GM12878 (cell line): ENCODE measurements around the gene NNMT. TPM values are rescaled to one million over a fixed set of nuclear protein-coding genes. Genes with fewer than 3 reads are reported as not detected.

Experiments
- ATAC-seq: fragments of 200-7000 bp; cut with Tn5 transposase; 3 replicates; pipeline ENCODE4 v1.9.1; 2020; ENCODE audit warnings: mild to moderate bottlenecking, moderate library complexity
- BruUV-seq: library from RNA; stranded (reverse); fragments of 400-500 nt; replicated peaks from 2 replicates; lab custom pipeline; 2021; lab: Mats Ljungman, UMichigan
- CTCF ChIA-PET: fragments of 300-600 bp; sonication (Branson Sonifier 250); formaldehyde crosslinking; extraction: SDS; loops from one replicate; lab custom pipeline; 2021; ENCODE audit warnings: inconsistent platforms; lab: Yijun Ruan, JAX
- POLR2A ChIA-PET: fragments of 350-600 bp; formaldehyde crosslinking; extraction: SDS; loops from one replicate; lab custom pipeline; 2021; ENCODE audit warnings: inconsistent platforms; lab: Charles Lee
- RAD21 ChIA-PET: fragments of 300-600 bp; sonication (Branson Sonifier 250); formaldehyde crosslinking; loops from one replicate; lab custom pipeline; 2023; ENCODE audit warnings: antibody characterized with exemption; ENCODE audit not compliant: unreplicated experiment; lab: Charles Lee
- SMC1A ChIA-PET: fragments of 300-600 bp; sonication (Branson Sonifier 250); formaldehyde crosslinking; loops from one replicate; lab custom pipeline; 2023; ENCODE audit not compliant: unreplicated experiment, uncharacterized antibody; lab: Charles Lee
- DNase-seq: peaks from one replicate; pipeline ENCODE4 v3.0.0-alpha.2; 2011; ENCODE audit warnings: low read depth, low spot score
- FAIRE-seq: peaks from 3 replicates; lab custom pipeline; 2011; peaks lifted over from hg19 to GRCh38; lab: Jason Lieb, UNC
- H2AFZ ChIP-seq: 2 replicates; pipeline ENCODE4 v1.6.0; 2011; ENCODE audit warnings: low read depth, low read length, control low read depth; ENCODE audit not compliant: control insufficient read depth
- H3K27ac ChIP-seq: 2 replicates; pipeline ENCODE4 v1.5.1; 2011; ENCODE audit warnings: control low read depth; ENCODE audit not compliant: control insufficient read depth, insufficient read depth
- H3K27me3 ChIP-seq, 2 experiments: replicated peaks in 1 of 2; 2 replicates each; pipeline versions ENCODE4 v1.6.0 to v1.6.1; 2011; ENCODE audit warnings: low read length in 1 of 2; ENCODE audit not compliant: control insufficient read depth in 2 of 2, insufficient read depth in 2 of 2
- H3K36me3 ChIP-seq, 2 experiments: 2 replicates each; pipeline ENCODE4 v1.5.1; 2011; ENCODE audit warnings: low read length in 1 of 2; ENCODE audit not compliant: control insufficient read depth in 2 of 2, insufficient read depth in 2 of 2
- H3K4me1 ChIP-seq: 2 replicates; pipeline ENCODE4 v1.6.1; 2011; ENCODE audit warnings: mild to moderate bottlenecking, low read length, moderate library complexity, mixed read lengths; ENCODE audit not compliant: control insufficient read depth, insufficient read depth
- H3K4me2 ChIP-seq: 2 replicates; pipeline ENCODE4 v1.6.0; 2011; ENCODE audit warnings: control low read depth; ENCODE audit not compliant: control insufficient read depth, insufficient read depth
- H3K4me3 ChIP-seq: fragments of 200-600 bp; sonication (generic); 2 replicates; pipeline ENCODE4 v1.5.1; 2016
- H3K79me2 ChIP-seq: 2 replicates; pipeline ENCODE4 v1.6.0; 2011; ENCODE audit warnings: low read length; ENCODE audit not compliant: control insufficient read depth, insufficient read depth
- H3K9ac ChIP-seq: 2 replicates; pipeline ENCODE4 v1.8.0; 2011; ENCODE audit warnings: low read length, control low read depth, mixed read lengths; ENCODE audit not compliant: control insufficient read depth, insufficient read depth
- H3K9me3 ChIP-seq: replicated peaks from 3 replicates; pipeline ENCODE4 v1.5.1; 2011; ENCODE audit warnings: mild to moderate bottlenecking, low read length; ENCODE audit not compliant: control insufficient read depth, insufficient read depth
- H4K20me1 ChIP-seq: 2 replicates; pipeline ENCODE4 v1.6.0; 2011; ENCODE audit not compliant: control insufficient read depth, insufficient read depth
- ASH2L ChIP-seq: fragments of 300-600, 200-600 bp; sonication (generic); IDR thresholded peaks from 2 replicates; pipeline ENCODE4 v1.6.1; 2017; ENCODE audit warnings: low read depth, mild to moderate bottlenecking, borderline replicate concordance
- CBX3 ChIP-seq: fragments of 200-600 bp; sonication (generic); IDR thresholded peaks from 2 replicates; pipeline ENCODE4 v1.6.1; 2016; ENCODE audit warnings: low read depth, borderline replicate concordance
- CEBPB ChIP-seq, 2 experiments: fragments of 150-350 bp in 1 of 2; IDR thresholded peaks; 2 replicates each; pipeline ENCODE4 v1.6.1; 2012 to 2014; ENCODE audit warnings: low read depth in 2 of 2, low read length in 2 of 2, borderline replicate concordance in 1 of 2, inconsistent platforms in 1 of 2
- CHD4 ChIP-seq: fragments of 200-600 bp; sonication (generic); IDR thresholded peaks from 2 replicates; pipeline ENCODE4 v1.6.1; 2016; ENCODE audit warnings: mild to moderate bottlenecking
- GATAD2B ChIP-seq: fragments of 450-650 bp; conservative IDR thresholded peaks from 2 replicates; pipeline ENCODE4 v1.6.1; 2017; ENCODE audit warnings: low read depth, mild to moderate bottlenecking, moderate library complexity
- NR2F1 ChIP-seq: fragments of 450-650 bp; conservative IDR thresholded peaks from 2 replicates; pipeline ENCODE4 v1.6.1; 2017; ENCODE audit warnings: mild to moderate bottlenecking
- POU2F2 ChIP-seq: IDR thresholded peaks from 3 replicates; pipeline ENCODE4 v1.6.1; 2011; ENCODE audit warnings: low read depth, mild to moderate bottlenecking, low read length, borderline replicate concordance
- SIX5 ChIP-seq: IDR thresholded peaks from 2 replicates; pipeline ENCODE4 v1.6.1; 2011; ENCODE audit warnings: mild to moderate bottlenecking, low read depth, low read length, moderate library complexity; ENCODE audit not compliant: severe bottlenecking
- SUPT20H ChIP-seq: IDR thresholded peaks from 2 replicates; pipeline ENCODE4 v1.6.1; 2011; ENCODE audit warnings: low read depth, mild to moderate bottlenecking, low read length, moderate library complexity, borderline replicate concordance; ENCODE audit not compliant: control insufficient read depth
- YY1 ChIP-seq: IDR thresholded peaks from 2 replicates; pipeline ENCODE4 v1.6.1; 2011; ENCODE audit warnings: low read depth, mild to moderate bottlenecking, low read length
- ZNF384 ChIP-seq: IDR thresholded peaks from 2 replicates; pipeline ENCODE4 v1.6.1; 2012; ENCODE audit warnings: low read depth, mild to moderate bottlenecking, low read length, improper control_type of control experiment, borderline replicate concordance
- WGBS: methylation state at CpG from one replicate; pipeline ENCODE4 v1.1.6; 2016; ENCODE audit warnings: low lambda C conversion rate; ENCODE audit not compliant: insufficient replicate concordance, insufficient coverage; ENCODE audit errors: missing lambda C conversion rate; 5-methylcytosine and 5-hydroxymethylcytosine counted together
- in situ Hi-C: fragments of 300-500 bp; cut with MboI; formaldehyde crosslinking; loops from 9 replicates; pipeline ENCODE4 v1.14.3; 2018; ENCODE audit warnings: mixed read lengths
- intact Hi-C: fragments of 100-400 bp; cut with micrococcal nuclease; formaldehyde crosslinking; loops from one replicate; pipeline ENCODE4 v1.14.2; 2022; ENCODE audit not compliant: unreplicated experiment
- polyA plus RNA-seq, 11 experiments: library from polyadenylated mRNA; depleted of rRNA in 4 of 11; unstranded in 6 of 11; stranded (reverse) in 5 of 11; fragments of >200 nt; fragmentation: Nextera tagmentation in 4 of 11; fragmentation: Illumina TruSeq in 1 of 11; extraction: Ambion mirVana in 4 of 11; extraction: Trizol in 1 of 11; gene quantifications; 1 replicate in 1 of 11; 2 replicates in 10 of 11; pipeline versions ENCODE4 v1.2.1 to v1.2.3, GENCODE V29; 2011 to 2016; ENCODE audit warnings: inconsistent platforms in 2 of 11, missing spikeins in 2 of 11, low read depth in 1 of 11
- total RNA-seq, 4 experiments: library from RNA; depleted of rRNA in 3 of 4; stranded (reverse); fragments of >200 nt in 3 of 4; fragmentation: Illumina TruSeq in 1 of 4; extraction: Trizol in 1 of 4; gene quantifications; 2 replicates each; pipeline versions ENCODE4 v1.2.1 to v1.2.3, GENCODE V29; 2013 to 2021
- TF ChIP-seq, protein P1 (sequence below): IDR thresholded peaks from 2 replicates; pipeline ENCODE4 v1.6.1; 2012; ENCODE audit warnings: low read depth, low read length, improper control_type of control experiment
- TF ChIP-seq, protein P2 (sequence below): IDR thresholded peaks from 2 replicates; pipeline ENCODE4 v1.6.1; 2011; ENCODE audit warnings: borderline replicate concordance, low read depth, mild to moderate bottlenecking, moderate library complexity, low read length; ENCODE audit not compliant: insufficient read depth, poor library complexity, severe bottlenecking
- TF ChIP-seq, protein P3 (sequence below): fragments of 450-650 bp; conservative IDR thresholded peaks from 2 replicates; pipeline ENCODE4 v1.6.1; 2017; ENCODE audit warnings: mild to moderate bottlenecking, moderate library complexity

Gene NNMT
- total and polyA plus RNA-seq, 10 of the 15 experiments (the other 5 are each of a cell fraction or from before 2014, with no cell fraction given) = 0.46 TPM; not detected in 9

GRCh38 chr11:114279792-114280546, 16.2 kb upstream of the NNMT start:
- ChIA-PET POLR2A (no interaction called here), RAD21 (no interaction called here), CTCF (interaction anchor here (0.8 kb wide), 1 partner anchor 18 kb away, joined by 3 read pairs; no protein-coding TSS in a partner anchor), SMC1A (no interaction called here)
- Histone ChIP-seq H3K36me3 (no peaks in the 10 kb centered on the region), H3K4me2 (no peak overlapping the region), H3K4me1 (no peaks in the 10 kb centered on the region), H3K79me2 (no peaks in the 10 kb centered on the region), H3K4me3 (no peak overlapping the region), H3K27me3 (peaks cover 2 to 4% of the 10 kb centered on the region in 2 experiments; a peak in 3 of 4 replicates), H2AFZ (no peak overlapping the region), H3K9me3 (no peaks in the 10 kb centered on the region), H3K9ac (no peak overlapping the region), H4K20me1 (no peaks in the 10 kb centered on the region), H3K27ac (no peak overlapping the region)
- TF ChIP-seq SIX5 (no peak), NR2F1 (no peak), SUPT20H (no peak), ASH2L (no peak), ZNF384 (no peak), CEBPB (IDR thresholded peaks at IDR 0.05; ENCODE audit: borderline replicate concordance in 1 of 2, low read depth in 2 of 2, low read length in 2 of 2) (no peak), POU2F2 (no peak), GATAD2B (no peak), CHD4 (no peak), CBX3 (no peak), YY1 (no peak)
- TF ChIP-seq, protein P1, sequence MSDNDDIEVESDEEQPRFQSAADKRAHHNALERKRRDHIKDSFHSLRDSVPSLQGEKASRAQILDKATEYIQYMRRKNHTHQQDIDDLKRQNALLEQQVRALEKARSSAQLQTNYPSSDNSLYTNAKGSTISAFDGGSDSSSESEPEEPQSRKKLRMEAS = no peak
- TF ChIP-seq, protein P2, sequence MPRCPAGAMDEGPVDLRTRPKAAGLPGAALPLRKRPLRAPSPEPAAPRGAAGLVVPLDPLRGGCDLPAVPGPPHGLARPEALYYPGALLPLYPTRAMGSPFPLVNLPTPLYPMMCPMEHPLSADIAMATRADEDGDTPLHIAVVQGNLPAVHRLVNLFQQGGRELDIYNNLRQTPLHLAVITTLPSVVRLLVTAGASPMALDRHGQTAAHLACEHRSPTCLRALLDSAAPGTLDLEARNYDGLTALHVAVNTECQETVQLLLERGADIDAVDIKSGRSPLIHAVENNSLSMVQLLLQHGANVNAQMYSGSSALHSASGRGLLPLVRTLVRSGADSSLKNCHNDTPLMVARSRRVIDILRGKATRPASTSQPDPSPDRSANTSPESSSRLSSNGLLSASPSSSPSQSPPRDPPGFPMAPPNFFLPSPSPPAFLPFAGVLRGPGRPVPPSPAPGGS = no peak
- TF ChIP-seq, protein P3, sequence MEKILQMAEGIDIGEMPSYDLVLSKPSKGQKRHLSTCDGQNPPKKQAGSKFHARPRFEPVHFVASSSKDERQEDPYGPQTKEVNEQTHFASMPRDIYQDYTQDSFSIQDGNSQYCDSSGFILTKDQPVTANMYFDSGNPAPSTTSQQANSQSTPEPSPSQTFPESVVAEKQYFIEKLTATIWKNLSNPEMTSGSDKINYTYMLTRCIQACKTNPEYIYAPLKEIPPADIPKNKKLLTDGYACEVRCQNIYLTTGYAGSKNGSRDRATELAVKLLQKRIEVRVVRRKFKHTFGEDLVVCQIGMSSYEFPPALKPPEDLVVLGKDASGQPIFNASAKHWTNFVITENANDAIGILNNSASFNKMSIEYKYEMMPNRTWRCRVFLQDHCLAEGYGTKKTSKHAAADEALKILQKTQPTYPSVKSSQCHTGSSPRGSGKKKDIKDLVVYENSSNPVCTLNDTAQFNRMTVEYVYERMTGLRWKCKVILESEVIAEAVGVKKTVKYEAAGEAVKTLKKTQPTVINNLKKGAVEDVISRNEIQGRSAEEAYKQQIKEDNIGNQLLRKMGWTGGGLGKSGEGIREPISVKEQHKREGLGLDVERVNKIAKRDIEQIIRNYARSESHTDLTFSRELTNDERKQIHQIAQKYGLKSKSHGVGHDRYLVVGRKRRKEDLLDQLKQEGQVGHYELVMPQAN = no peak
- in situ Hi-C loops = no loop called here
- no TSS peak for BruUV-seq
- ATAC-seq = no peak
- WGBS = 38% methylated on average over 9 of the region's 9 CpGs
- intact Hi-C loops = no loop called here
- no peak for FAIRE-seq
- DNase-seq = no peak
